ENCODE data around the gene ZNF879.

Gene ZNF879

GRCh38 chr5:179033004-179033580, 9.5 kb downstream of the ZNF879 start:
- no peak for DNase-seq

GRCh38 chr5:179044765-179045164, 21.2 kb downstream of the ZNF879 start:
- no peak for DNase-seq

GRCh38 chr5:179051784-179052183, 28.2 kb downstream of the ZNF879 start:
- no peak for DNase-seq

GRCh38 chr5:179054036-179054785, 30.6 kb downstream of the ZNF879 start:
- DNase-seq, result no peak

- DNase-seq, result no peak
Observed at GRCh38 chr5:179054876-179055275, 31.3 kb downstream of the ZNF879 start.

- DNase-seq, result no peak
Observed at GRCh38 chr5:179055436-179055835, 31.8 kb downstream of the ZNF879 start.

GRCh38 chr5:179055841-179056240, 32.2 kb downstream of the ZNF879 start:
- DNase-seq, result no peak

GRCh38 chr5:179060116-179061008, 36.8 kb downstream of the ZNF879 start, which contains the start of gene ZNF354C:
ZNF354C (plus strand) TSS chr5:179060373; CDS start chr5:179062069, 1,696 bp downstream.
- peak; percentile 73 to 90 (median 88) for DNase-seq

- DNase-seq, result no peak
Observed at GRCh38 chr5:179061025-179061424, 37.4 kb downstream of the ZNF879 start.

GRCh38 chr5:179065703-179066102, 42.1 kb downstream of the ZNF879 start:
- DNase-seq, result no peak

GRCh38 chr5:179079165-179079987, 55.8 kb downstream of the ZNF879 start:
- DNase-seq, result no peak

- no peak for DNase-seq
Observed at GRCh38 chr5:179080724-179081123, 57.1 kb downstream of the ZNF879 start.

Measured in suppressor macrophage treated with lipopolysaccharide for 1 hour (primary cell).